Stimulated activated naive CD4-positive, alpha-beta T cell (primary cell): Measurements from ENCODE around the gene CERS4.
"Not testable (repeated sequence)": the region's sequence is repeated elsewhere in the genome, so short reads cannot be mapped to it uniquely, and the experiment has no call there.

Source experiments
- DNase-seq, 6 experiments: peaks; one replicate each; lab custom pipeline; 2025; lab: John Stamatoyannopoulos, UW

CERS4 gene

DNA sequence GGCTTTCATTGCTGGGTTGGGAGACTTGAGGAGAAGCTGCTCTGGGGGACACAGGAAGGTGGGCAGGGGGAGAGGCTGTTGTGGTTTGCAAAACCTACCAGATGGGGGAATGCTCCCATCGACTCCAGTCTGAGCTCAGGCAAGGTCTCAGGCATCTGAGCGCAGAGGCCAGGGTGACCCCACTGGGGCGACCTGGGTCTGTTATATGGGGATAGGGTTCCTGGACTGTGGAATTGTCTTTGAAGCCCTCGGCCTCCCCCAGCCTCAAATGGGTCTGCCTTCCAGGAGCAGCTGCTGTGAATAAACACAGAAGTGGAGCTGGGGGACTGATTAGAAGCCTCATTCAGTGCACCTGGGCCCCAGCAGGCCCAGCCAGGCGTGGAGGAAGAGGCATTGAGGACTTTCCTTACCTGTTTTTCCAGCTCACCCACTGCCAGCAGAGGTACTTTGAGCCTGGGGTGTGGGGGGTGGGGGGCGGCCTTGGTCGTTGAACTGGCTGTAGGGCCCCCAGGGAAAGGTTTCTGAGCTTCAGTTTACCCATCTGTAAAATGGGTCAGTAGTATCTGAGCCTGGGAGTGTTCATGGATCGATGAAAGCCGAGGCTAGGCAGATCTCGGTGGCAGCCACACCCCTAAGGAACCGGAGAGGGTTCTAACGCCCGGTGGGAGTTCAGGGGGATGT is 1.4 kb downstream of the CERS4 start:
- no peak for DNase-seq

DNA sequence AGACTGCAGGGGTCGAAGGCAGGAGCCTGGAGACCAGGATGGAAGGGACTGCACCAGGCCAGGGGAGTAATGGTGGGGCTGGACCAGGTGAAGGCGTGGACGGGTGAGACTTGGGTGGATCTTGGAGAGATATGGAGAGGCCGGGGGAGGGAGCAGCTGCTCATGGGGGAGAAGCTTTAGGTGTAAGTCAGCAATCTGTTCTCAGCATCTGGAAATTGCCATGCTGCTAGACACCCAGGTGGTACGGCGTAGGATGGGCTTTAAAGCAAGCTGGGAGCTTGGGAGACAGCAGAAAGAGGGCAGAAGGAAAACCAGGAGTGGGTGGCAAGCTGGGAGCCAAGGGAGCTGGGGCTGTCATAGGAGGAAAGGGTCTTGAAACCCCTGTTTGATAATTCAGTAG is 3.0 kb downstream of the CERS4 start:
- DNase-seq = no peak

DNA sequence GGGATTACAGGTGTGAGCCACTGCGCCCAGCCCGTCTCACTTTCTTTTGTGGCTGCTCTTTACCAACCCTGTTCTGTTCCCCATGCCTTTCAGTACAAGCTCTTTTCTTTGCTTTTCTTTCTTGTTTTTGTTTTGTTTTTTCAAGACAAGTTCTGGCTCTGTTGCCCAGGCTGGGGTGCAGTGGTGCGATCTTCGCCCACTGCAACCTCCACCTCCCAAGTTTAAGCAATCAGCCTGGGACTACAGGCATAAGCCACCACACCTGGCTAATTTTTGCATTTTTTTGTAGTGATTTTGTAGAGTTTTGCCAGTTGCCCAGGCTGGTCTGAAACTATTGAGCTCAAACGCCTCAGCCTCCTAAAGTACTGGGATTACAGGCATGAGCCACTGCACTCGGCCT is 3.7 kb downstream of the CERS4 start:
- DNase-seq = no peak

DNA sequence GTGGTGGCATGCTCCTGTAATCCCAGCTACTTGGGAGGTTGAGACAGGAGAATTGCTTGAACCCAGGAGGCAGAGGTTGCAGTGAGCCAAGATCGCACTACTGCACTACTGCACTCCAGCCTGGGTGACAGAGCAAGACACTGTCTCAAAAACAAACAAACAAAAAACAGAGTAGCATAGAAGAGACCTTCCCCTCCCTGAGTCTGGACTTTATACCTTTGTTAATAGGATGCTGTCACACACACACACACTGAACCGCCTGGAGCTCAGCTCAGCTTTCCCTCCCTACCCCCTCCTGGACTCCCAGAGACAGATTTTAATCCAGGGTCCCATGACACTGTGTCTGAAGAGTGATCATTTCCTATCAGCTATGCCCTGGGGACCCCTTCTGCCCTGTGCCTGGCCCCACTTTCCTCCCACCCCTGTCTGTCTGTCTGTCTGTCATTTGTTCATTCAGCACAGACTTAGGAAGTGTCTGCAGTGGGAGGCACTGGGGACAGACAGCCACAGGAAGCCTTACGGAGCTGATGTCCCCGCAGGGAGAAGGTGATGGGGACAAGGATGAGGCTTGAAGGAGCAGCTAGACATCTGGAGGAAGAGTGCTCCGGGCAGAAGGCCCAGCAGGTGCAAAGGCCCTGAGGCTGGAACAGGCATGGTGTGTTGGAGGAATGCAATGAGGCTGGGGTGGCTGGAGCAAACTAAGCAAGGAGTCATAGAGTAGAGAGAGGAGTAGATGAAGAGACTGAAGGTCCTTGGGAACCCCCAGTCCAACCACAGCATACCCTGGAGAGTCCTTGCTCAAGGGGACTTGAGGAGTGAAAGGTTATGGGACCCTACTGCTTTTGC is 4.9 kb downstream of the CERS4 start:
- no peak for DNase-seq

DNA sequence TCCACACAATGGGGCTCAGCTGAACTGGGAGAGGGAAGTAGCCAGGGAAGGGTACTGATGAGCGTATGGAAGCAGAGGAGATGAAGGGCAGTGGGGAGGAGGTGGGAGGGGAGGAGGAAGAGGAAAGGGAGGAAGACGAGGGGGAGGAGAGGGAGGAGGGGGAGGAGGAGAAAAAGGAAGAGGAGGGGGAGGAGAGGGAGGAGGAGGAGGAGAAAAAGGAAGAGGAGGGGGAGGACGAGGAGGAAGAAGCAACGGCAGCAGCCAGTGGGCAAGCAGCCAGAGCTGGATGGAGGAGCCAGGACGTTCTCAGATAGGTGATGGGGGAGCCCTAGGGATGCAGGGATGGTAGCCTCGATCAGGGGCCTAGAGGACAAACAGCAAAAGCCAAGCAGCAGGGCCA is 5.6 kb downstream of the CERS4 start:
- no peak for DNase-seq

DNA sequence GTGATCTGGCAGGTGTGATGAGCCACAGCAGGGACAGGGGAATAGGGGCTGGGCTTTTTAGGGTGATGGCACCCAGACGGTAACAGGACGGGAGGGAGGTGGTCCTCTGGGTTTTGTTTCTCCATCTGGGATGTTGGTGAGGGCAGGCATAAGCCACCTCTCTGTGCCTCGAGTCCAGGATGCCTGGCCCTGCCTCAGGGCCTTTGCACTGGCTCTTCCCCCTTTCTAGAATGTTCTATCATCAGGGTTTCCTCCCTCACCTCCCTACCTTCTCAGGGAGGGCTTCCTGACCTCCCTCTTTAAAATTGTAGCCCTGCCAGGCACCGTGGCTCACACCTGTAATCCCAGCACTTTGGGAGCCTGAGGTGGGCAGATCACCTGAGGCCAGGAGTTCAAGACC is 6.6 kb downstream of the CERS4 start:
- no peak for DNase-seq

DNA sequence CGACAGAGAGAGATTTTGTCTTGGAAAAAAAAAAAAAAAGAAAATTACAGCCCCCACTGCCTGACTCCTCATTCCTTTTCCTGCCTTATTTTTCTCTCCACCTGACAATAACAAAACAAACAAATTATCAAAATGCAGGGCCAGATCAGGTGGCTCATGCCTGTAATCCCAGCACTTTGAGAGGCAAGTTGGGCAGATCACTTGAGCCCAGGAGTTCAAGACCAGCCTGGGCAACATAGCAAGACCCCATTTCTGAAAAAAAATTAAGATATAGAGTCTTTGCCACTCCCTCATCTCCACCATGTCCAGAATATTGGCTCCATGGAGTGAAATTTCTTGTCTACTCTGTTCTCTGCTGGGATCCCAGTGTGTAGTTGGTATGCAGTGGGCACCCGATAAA is 7.2 kb downstream of the CERS4 start:
- no peak for DNase-seq

DNA sequence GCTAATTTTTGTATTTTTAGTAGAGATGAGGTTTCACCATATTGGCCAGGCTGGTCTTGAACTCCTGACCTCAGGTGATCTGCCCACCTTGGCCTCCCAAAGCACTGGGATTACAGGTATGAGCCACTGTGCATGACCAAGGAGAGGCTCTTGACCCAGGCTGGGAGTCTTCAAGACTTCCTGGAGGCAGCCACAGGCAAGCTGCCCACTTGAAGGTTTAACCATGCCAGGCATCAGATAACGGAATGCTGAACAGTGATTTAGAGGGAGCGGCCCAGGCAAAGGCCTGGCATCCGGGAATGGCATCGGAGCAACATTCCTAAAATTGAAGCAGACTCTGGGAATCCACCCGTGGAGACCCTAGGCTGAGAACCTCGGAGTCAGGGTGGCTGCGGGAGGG is 9.0 kb downstream of the CERS4 start:
- DNase-seq = not testable (repeated sequence)

DNA sequence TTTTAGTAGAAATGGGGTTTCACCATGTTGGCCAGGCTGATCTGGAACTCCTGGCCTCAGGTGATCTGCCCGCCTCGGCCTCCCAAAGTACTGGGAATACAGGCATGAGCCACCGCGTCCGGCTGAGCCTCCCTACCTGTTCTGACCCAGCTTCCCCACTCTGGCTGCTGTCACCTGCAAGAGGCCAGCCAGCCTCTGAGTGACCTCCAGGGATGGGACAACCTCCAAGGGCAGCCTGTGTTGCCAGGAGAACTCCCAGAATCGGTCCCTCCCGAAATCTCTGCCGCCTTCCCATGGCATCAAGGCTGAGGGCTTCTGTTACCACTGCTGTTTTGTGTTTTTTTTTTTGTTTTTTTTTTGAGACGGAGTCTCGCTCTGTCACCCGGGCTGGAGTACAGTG is 11.3 kb downstream of the CERS4 start:
- no peak for DNase-seq

DNA sequence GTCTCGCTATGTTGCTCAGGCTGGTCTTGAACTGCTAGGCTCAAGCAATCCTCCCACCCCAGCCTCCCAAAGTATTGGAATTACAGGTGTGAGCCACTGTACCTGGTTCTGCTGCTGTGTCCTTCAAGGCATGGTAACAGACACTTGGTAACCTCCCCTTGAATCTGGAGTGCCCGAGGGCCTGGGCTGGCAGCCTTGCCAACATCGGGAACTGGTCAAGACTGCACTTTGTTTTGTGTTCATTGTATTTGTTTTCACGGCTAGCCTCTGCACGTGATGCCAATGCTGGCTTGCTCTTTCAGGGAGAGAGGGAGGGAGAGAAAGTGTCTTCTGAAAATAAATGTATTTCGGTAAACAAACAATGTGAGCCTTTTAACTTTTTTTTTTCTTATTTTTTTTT is 12.0 kb downstream of the CERS4 start:
- DNase-seq = no peak

DNA sequence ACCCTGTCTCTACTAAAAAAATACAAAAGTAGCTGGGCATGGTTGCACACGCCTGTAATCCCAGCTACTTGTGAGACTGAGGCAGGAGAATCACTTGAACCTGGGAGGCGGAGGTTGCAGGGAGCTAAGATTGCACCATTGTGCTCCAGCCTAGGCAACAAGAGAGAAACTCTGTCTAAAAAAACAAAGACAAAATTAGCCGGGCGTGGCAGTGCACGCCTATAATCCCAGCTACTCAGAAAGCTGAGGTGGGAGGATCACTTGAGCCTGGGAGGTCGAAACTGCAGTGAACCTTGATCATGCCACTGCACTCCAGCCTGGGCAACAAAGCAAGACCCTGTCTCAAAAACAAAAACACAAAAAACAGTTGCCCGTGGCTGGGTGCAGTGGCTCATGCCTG is 14.3 kb downstream of the CERS4 start:
- DNase-seq = not testable (repeated sequence)

DNA sequence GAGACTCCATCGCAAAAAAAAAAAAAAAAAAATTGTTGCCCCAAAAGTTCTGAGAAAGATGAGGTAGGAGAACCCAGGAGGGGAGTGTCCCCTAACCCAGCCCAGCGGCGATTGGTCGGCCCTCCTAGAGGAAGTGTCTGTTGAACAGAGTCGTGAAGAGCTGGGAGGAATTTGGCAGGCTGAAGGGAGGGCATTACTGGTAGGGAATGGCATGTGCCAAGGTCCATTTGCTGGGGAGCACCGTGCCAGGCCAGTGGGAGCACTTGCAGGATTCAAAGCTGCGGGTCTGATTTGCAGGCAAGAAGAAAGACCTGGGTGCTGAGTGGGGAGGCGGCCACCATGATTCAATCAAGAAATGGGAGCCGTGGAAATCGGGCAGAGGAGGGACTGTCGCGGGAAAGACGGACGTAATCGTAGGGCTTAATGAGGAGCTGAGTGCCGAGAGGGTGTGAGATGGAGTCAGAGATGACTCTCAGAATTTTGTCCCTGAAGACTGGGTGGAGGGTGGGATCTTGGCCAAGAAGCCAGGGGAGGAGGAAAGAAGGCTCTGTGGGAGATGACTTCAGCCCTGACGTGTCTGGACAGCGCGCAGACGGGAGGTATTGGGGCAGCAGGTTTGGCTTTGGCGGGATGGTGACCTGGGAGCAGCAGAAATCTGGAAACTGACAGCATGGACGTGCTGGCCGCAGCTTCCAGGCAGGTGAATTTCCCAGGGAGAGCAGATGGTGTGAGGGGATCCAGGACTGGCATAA is 15.4 kb downstream of the CERS4 start:
- no peak for DNase-seq

DNA sequence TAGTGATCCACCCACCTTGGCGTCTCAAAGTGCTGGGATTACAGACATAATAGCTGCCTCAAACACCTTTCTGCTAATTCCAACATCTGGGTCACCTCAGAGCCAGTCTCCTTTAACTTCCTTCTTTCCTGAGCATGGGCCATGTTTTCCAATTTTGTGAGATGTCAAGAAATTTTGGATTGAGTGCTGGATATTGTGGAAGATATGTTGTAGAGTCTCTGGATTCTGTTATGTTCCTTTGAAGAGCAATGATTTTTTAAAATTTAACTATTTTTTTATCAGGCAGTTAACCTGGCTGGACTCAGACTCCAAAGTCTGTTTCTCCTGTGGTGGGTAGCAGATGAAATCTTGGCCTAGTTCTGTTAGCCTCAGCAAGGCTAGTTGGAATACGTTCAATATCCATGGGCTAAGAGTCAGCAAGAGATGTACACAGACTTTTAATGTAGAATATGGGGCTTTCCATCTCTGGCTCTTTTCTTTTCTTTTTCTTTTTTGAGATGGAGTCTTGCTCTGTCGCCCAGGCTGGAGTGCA is 22.0 kb downstream of the CERS4 start:
- no peak for DNase-seq

DNA sequence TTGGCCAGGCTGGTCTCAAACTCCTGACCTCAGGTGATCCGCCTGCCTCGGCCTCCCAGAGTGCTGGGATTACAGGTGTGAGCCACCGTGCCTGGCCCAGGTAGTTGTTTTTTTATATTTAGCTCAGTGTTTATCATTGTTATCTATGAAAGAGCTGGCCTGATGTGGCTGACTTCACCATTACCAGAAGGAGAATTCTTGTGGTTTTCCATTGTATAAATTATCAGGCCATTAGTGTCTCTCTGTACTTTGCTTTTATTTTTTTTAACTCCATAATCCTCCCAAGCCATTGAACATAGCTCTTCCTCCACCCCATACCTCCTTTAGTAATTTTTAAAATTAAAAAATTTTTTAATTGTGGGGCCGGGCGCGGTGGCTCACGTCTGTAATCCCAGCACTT is 24.2 kb downstream of the CERS4 start:
- no peak for DNase-seq

DNA sequence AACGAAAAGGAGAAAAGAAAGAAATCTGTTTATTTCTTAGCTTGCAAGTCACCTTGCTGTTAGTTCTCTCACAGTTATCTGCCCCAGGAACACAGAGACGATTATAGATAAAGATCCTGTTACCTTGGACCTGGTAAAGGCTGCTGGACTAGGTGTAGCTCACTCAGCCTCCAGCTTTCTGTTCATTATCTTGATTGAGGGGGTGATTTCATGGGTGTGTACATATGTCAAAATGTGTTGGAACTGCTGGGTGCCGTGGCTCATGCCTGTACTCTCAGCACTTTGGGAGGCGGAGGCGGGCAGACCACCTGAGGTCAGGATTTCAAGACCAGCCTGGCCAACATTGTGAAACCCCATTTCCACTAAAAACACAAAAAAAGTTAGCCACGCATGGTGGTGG is 27.9 kb downstream of the CERS4 start:
- DNase-seq = no peak

DNA sequence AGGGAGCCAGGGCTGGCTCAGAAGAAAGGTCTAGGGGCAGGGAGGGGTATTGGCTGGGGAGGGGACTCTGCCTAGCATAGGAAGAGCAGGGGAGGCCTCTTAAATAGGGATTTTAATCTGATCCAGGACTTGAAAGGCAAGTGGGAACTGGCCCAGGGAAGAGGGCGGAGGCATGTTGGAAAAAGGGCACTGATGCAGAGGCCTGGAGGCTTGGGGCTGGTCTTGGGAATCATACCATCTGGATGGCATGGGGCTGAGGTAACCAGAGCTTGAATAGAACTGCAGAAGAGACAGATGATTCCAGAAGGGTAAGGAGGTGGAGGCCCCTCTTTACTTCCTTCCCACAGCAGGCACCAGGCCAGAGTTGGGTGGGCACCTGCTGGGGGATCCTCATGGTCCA is 29.1 kb downstream of the CERS4 start:
- DNase-seq = no peak

DNA sequence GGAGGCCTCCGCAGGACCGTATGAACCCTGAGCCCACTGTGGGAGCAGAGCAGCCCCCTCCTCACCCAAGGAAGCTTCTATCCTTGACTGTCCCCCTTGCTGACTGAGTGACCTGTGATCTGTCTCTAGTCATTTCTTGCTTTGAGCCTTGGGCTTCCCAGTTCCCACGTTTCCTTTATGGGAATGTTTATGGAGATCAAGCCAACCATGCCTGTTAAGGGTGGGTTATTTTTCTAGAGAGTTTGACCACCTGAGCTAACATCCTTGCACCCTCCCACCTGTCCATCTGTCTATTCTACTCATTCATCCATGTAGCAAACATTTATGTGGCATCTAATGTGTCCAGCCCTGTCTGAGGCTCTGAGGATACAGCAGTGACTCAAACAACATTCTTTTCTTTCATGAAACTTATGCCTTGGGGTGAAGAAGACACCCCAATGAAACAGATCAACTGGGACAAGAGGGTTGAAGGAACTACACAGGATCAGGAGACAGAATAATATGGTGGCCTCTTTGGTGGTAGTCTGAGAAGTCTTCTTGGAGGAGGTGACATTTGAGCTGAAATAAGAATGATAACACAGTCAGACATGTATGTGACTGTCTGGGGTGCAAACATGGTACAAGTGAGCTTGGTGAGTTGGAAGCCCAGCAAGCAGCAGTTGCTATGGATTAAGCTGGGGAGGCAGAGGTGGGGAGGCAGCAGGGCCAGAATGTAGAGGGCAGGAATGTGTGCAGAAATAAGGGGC is 30.5 kb downstream of the CERS4 start:
- no peak for DNase-seq

DNA sequence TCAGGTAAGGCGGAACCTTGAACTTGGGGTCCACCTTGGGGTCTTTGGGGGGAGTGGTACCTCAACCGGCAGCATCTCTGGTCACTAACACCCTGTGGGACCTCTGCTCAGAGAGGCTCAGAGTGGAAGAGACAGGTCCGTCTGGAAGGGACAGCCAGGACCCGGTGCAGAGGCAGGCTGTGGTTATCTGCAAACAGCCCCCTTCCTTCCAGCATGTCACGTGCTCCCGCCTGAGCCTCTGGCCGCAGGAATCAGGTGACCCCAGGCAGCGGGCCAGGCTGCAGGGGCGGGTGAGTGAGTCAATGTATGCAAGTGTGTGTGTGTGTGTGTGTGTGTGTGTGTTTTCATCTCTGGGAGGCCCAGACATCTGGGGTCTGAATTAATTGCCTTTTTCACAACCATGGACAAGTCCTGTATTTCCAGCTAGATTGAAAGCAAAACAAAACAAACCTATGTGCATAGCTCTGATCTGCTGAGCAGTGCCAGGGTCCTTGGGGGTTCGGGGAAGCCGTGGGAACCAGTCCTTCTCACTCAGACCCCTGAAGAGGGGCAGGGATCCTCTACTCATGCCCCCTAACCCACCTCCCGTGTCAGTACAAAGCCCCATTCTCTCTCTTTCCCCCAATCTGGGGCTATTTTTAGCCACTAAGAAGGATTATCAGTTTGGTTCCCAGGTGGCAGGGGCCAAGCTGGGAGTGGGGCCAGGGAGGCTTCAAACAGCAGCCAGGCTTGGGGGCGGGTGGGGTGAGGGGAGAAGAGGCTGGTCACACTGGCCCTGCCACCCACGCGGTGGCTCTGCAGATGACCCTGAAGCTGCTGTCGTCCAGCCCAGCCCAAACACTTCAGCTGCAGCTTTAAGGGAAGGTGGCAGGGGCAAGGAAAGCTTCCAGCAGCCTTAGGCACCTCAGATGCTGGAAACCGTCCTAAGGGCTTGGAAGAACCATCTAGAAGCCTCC is 31.4 kb downstream of the CERS4 start:
- no peak for DNase-seq

DNA sequence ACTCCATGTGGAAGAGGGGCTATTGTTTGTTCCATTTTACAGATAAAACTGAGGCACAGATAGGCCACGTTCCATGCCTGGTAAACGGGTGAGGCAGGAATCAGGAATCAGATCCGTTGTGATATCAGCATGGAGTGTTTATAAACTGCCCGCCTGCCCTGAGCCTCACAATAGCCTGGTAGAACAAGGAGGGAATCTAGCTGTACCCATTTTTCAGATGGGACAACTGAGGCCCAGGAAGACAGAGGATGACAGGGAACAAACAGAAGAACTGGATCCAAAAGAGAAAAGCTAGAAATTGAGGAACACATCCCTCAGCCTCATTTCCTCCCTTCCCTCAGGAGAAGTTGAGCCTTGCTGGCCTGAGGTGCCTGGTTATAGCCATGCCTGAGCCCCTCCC is 32.5 kb downstream of the CERS4 start:
- DNase-seq = no peak

DNA sequence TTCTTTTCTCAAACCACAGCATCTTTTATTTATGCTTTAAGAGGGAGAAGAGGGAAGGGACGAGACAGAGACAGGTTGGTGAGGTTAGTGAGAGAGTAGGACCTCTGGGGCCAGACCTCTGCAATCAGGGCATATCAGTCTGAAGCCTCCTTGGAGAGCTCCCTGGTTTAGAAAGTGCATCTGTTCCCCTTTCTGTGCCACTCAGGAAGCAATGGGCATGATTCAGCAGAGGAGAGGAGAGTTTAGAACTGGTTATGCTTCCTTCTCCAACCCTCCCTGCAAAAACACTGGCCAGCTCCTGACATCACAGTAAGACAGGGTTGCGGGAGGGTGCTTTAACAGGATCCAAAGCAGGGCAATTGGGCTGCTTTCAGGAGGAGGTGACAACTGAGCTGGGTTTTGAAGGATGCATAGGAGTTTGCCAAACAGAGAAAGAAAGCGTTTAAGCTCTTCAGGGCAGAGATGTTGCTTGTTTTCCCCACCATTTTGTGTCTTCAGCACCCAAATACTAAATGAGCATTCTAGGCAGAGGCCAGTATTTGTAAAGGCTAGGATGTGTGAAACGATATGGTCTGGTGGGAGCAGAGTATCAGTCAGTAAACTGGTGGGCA is 33.1 kb downstream of the CERS4 start:
- no peak for DNase-seq
